ENCODE results near the gene CTNND2. TPM values are rescaled to one million over a fixed set of nuclear protein-coding genes. Genes with fewer than 3 reads are reported as not detected.

The CTNND2 gene
- total RNA-seq, 1 experiment from 2014 or later, result 7.0 TPM

DNA sequence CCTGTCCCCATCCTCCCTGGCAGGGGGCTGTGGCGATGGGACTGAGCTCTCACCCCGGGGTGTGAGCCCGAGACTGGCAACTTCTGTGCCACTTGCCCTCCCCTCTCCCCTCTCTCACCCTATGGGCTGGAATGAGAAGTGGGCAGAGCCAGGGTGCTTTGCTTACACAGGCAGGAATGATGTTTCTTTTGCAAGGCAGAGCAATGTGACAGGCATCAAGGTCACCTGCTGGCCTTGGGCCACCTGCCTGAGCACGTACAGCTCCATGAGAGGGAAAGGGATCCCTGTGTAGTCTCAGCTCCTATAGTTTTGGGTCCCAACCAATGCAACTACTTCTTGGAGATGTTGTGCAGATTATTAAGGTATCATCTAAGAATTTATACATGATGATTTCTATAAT lies 890.5 kb downstream of the CTNND2 start:
- H3K23me2 ChIP-seq (ENCODE audit: insufficient read length, low read depth, low read length, poor library complexity, severe bottlenecking), result no peaks in the 10 kb centered on the region
- H2BK20ac ChIP-seq (ENCODE audit: low read depth, low read length, poor library complexity, severe bottlenecking), result no peak overlapping the region
- Mint-ChIP-seq H3K9me3 (no peaks in the 10 kb centered on the region), H3K36me3 (ENCODE audit: insufficient read depth in 1 of 3, low read depth in 3 of 3) (no peaks in the 10 kb centered on the region), H3K4me3 (no peak overlapping the region), H3K4me1 (peaks cover 0 to 6% of the 10 kb centered on the region in 2 experiments; a peak in 1 of 4 replicates), H3K27ac (no peak overlapping the region), H3K27me3 (ENCODE audit: low read depth) (peaks cover 5% of the 10 kb centered on the region; the same call in 1 of the 2 replicates)
- no peak overlapping the region for H2BK15ac ChIP-seq (ENCODE audit: low read depth, low read length)
- no peak overlapping the region for H2BK5ac ChIP-seq (ENCODE audit: insufficient read length, low read length)
- no peak overlapping the region for H3K4me2 ChIP-seq (ENCODE audit: insufficient read depth, insufficient read length, low read length)
- WGBS (ENCODE audit: extremely low coverage, insufficient read length, low lambda C conversion rate), result no CpG with 5 or more reads among the region's 4 CpGs
- H4K91ac ChIP-seq (ENCODE audit: insufficient read length, low read depth, low read length), result no peak overlapping the region
- H3K79me1 ChIP-seq (ENCODE audit: insufficient read depth, low read depth, low read length, poor library complexity, severe bottlenecking), result no peaks in the 10 kb centered on the region
- H3K4ac ChIP-seq (ENCODE audit: low read depth, low read length), result no peak overlapping the region
- H4K5ac ChIP-seq (ENCODE audit: insufficient read length, low read depth, low read length), result no peak overlapping the region
- TF ChIP-seq, protein P1, sequence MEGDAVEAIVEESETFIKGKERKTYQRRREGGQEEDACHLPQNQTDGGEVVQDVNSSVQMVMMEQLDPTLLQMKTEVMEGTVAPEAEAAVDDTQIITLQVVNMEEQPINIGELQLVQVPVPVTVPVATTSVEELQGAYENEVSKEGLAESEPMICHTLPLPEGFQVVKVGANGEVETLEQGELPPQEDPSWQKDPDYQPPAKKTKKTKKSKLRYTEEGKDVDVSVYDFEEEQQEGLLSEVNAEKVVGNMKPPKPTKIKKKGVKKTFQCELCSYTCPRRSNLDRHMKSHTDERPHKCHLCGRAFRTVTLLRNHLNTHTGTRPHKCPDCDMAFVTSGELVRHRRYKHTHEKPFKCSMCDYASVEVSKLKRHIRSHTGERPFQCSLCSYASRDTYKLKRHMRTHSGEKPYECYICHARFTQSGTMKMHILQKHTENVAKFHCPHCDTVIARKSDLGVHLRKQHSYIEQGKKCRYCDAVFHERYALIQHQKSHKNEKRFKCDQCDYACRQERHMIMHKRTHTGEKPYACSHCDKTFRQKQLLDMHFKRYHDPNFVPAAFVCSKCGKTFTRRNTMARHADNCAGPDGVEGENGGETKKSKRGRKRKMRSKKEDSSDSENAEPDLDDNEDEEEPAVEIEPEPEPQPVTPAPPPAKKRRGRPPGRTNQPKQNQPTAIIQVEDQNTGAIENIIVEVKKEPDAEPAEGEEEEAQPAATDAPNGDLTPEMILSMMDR (conservative IDR thresholded peaks at IDR 0.05), result no peak
- H3K27ac ChIP-seq (ENCODE audit: insufficient read length, low read depth, low read length), result no peak overlapping the region
- H2AK5ac ChIP-seq (ENCODE audit: insufficient read length, low read length), result no peak overlapping the region
- H2BK12ac ChIP-seq (ENCODE audit: insufficient read length, low read depth, low read length), result no peak overlapping the region
- H4K20me1 ChIP-seq (ENCODE audit: control insufficient read depth, insufficient read depth, insufficient read length), result no peaks in the 10 kb centered on the region
- no peaks in the 10 kb centered on the region for H3K79me2 ChIP-seq (ENCODE audit: insufficient read depth, low read length)
- no peak overlapping the region for H4K8ac ChIP-seq (replicated peaks; ENCODE audit: insufficient read length, low read depth, low read length)
- H3K14ac ChIP-seq (ENCODE audit: insufficient read depth, low read length), result no peak overlapping the region; the same call in 1 of the 2 replicates
- H3K23ac ChIP-seq (ENCODE audit: insufficient read length, low read depth, low read length), result no peak overlapping the region
- H3K18ac ChIP-seq (ENCODE audit: insufficient read length, low read depth, low read length), result no peak overlapping the region
- no peaks in the 10 kb centered on the region for H3K27me3 ChIP-seq (ENCODE audit: insufficient read depth, low read length)
- no peak overlapping the region for H3K56ac ChIP-seq (ENCODE audit: insufficient read length, low read depth, low read length)
- H3T11ph ChIP-seq (ENCODE audit: low read length), result no peak overlapping the region
- DNase-seq, result no peak
- no peaks in the 10 kb centered on the region for H3K9me3 ChIP-seq (ENCODE audit: control insufficient read depth, low read depth, low read length)
- no peak overlapping the region for H2BK120ac ChIP-seq (ENCODE audit: low read depth, low read length, poor library complexity, severe bottlenecking)
- H3K9ac ChIP-seq (ENCODE audit: extremely low read depth, insufficient read length, low read length), result no peak overlapping the region
- no peak overlapping the region for H2AFZ ChIP-seq (ENCODE audit: low read length)
- no peaks in the 10 kb centered on the region for H3K4me1 ChIP-seq (ENCODE audit: insufficient read depth, low read length)
